ENCODE data around the gene EPB41L4A.

- TF ChIP-seq USF1 (IDR thresholded peaks at IDR 0.05) (no peak), CEBPB (IDR thresholded peaks at IDR 0.05) (no peak), EP300 (IDR thresholded peaks at IDR 0.05; ENCODE audit: borderline replicate concordance) (no peak), TAF1 (IDR thresholded peaks at IDR 0.05; ENCODE audit: low read depth) (no peak)
These were observed 223.2 kb downstream of the EPB41L4A start for GRCh38 chr5:112195924-112196323.

All from Ishikawa (cell line).